Liver (tissue), 3 donors: ENCODE measurements around the gene ERC2.

Experiments used
- FOXA1 ChIP-seq: IDR thresholded peaks from 2 replicates; pipeline ENCODE4 v1.6.1; 2016; ENCODE audit warnings: antibody characterized with exemption
- GABPA ChIP-seq, 2 donors: IDR thresholded peaks in 1 of 2; conservative IDR thresholded peaks in 1 of 2; 2 replicates each; pipeline ENCODE4 v1.6.1; 2016; ENCODE audit warnings: antibody characterized with exemption in 2 of 2, mild to moderate bottlenecking in 1 of 2, moderate library complexity in 1 of 2
- JUND ChIP-seq, 2 donors: IDR thresholded peaks; 2 replicates each; pipeline ENCODE4 v1.6.1; 2016; ENCODE audit warnings: antibody characterized with exemption in 2 of 2
- NR2F2 ChIP-seq: IDR thresholded peaks from 2 replicates; pipeline ENCODE4 v1.6.1; 2016; ENCODE audit warnings: antibody characterized with exemption
- RAD21 ChIP-seq, 2 donors: IDR thresholded peaks; 2 replicates each; pipeline ENCODE4 v1.6.1; 2016; ENCODE audit warnings: antibody characterized with exemption in 2 of 2, mild to moderate bottlenecking in 2 of 2
- RXRA ChIP-seq, 2 donors: IDR thresholded peaks; 2 replicates each; pipeline ENCODE4 v1.6.1; 2017 to 2018; ENCODE audit warnings: antibody characterized with exemption in 2 of 2, mild to moderate bottlenecking in 1 of 2
- YY1 ChIP-seq: IDR thresholded peaks from 2 replicates; pipeline ENCODE4 v1.6.1; 2016; ENCODE audit warnings: antibody characterized with exemption, mild to moderate bottlenecking
- TF ChIP-seq, protein P1 (sequence below): fragments of 150-350 bp; IDR thresholded peaks from 2 replicates; pipeline ENCODE4 v1.5.1; 2017; ENCODE audit warnings: improper control_type of control experiment, low read depth, low read length; ENCODE audit not compliant: missing input control
- TF ChIP-seq, protein P2 (sequence below): IDR thresholded peaks from 2 replicates; pipeline ENCODE4 v1.6.1; 2016; ENCODE audit warnings: antibody characterized with exemption, mild to moderate bottlenecking
- TF ChIP-seq, protein P3 (sequence below): IDR thresholded peaks from 2 replicates; pipeline ENCODE4 v1.6.1; 2016; ENCODE audit warnings: antibody characterized with exemption
- TF ChIP-seq, protein P4 (sequence below): IDR thresholded peaks from 2 replicates; pipeline ENCODE4 v1.6.1; 2016; ENCODE audit warnings: antibody characterized with exemption
- donor health status: healthy.
- donor health status: healthy.

DNA sequence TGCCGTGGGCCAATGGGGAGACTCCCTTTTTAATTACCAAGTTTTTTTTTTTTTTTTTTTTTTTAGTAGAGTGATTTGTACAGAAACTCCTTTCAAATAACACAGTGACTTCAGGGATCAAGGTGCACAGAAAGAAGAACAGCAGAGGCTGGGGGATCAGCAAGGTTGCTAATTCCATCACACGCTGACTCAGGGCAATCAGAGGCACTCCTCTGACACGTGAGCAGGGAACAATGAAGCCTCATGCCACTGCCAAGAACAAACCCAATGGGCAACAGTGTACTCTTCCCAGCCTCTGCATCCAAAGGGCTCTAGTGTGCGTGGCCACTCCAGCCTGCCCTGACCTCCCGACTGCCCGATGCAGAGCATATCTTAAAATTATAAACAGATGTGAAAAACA is 794.5 kb downstream of the ERC2 start:
- TF ChIP-seq, protein P1, sequence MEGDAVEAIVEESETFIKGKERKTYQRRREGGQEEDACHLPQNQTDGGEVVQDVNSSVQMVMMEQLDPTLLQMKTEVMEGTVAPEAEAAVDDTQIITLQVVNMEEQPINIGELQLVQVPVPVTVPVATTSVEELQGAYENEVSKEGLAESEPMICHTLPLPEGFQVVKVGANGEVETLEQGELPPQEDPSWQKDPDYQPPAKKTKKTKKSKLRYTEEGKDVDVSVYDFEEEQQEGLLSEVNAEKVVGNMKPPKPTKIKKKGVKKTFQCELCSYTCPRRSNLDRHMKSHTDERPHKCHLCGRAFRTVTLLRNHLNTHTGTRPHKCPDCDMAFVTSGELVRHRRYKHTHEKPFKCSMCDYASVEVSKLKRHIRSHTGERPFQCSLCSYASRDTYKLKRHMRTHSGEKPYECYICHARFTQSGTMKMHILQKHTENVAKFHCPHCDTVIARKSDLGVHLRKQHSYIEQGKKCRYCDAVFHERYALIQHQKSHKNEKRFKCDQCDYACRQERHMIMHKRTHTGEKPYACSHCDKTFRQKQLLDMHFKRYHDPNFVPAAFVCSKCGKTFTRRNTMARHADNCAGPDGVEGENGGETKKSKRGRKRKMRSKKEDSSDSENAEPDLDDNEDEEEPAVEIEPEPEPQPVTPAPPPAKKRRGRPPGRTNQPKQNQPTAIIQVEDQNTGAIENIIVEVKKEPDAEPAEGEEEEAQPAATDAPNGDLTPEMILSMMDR: no peak
- TF ChIP-seq, protein P2, sequence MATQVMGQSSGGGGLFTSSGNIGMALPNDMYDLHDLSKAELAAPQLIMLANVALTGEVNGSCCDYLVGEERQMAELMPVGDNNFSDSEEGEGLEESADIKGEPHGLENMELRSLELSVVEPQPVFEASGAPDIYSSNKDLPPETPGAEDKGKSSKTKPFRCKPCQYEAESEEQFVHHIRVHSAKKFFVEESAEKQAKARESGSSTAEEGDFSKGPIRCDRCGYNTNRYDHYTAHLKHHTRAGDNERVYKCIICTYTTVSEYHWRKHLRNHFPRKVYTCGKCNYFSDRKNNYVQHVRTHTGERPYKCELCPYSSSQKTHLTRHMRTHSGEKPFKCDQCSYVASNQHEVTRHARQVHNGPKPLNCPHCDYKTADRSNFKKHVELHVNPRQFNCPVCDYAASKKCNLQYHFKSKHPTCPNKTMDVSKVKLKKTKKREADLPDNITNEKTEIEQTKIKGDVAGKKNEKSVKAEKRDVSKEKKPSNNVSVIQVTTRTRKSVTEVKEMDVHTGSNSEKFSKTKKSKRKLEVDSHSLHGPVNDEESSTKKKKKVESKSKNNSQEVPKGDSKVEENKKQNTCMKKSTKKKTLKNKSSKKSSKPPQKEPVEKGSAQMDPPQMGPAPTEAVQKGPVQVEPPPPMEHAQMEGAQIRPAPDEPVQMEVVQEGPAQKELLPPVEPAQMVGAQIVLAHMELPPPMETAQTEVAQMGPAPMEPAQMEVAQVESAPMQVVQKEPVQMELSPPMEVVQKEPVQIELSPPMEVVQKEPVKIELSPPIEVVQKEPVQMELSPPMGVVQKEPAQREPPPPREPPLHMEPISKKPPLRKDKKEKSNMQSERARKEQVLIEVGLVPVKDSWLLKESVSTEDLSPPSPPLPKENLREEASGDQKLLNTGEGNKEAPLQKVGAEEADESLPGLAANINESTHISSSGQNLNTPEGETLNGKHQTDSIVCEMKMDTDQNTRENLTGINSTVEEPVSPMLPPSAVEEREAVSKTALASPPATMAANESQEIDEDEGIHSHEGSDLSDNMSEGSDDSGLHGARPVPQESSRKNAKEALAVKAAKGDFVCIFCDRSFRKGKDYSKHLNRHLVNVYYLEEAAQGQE: no peak
- TF ChIP-seq, protein P3, sequence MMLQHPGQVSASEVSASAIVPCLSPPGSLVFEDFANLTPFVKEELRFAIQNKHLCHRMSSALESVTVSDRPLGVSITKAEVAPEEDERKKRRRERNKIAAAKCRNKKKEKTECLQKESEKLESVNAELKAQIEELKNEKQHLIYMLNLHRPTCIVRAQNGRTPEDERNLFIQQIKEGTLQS: no peak
- TF ChIP-seq, protein P4, sequence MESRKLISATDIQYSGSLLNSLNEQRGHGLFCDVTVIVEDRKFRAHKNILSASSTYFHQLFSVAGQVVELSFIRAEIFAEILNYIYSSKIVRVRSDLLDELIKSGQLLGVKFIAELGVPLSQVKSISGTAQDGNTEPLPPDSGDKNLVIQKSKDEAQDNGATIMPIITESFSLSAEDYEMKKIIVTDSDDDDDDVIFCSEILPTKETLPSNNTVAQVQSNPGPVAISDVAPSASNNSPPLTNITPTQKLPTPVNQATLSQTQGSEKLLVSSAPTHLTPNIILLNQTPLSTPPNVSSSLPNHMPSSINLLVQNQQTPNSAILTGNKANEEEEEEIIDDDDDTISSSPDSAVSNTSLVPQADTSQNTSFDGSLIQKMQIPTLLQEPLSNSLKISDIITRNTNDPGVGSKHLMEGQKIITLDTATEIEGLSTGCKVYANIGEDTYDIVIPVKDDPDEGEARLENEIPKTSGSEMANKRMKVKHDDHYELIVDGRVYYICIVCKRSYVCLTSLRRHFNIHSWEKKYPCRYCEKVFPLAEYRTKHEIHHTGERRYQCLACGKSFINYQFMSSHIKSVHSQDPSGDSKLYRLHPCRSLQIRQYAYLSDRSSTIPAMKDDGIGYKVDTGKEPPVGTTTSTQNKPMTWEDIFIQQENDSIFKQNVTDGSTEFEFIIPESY: no peak
- TF ChIP-seq NR2F2: no peak
- TF ChIP-seq JUND (IDR thresholded peaks at IDR 0.05): no peak
- TF ChIP-seq GABPA (IDR thresholded peaks at IDR 0.05 in 1 of 2, conservative IDR thresholded peaks at IDR 0.05 in 1 of 2): no peak
- TF ChIP-seq RXRA (IDR thresholded peaks at IDR 0.05): no peak
- TF ChIP-seq FOXA1: no peak
- TF ChIP-seq RAD21 (IDR thresholded peaks at IDR 0.05): no peak
- TF ChIP-seq YY1: no peak
